ENCODE results near the gene MROH8. TPM values are rescaled to one million over a fixed set of nuclear protein-coding genes. Genes with fewer than 3 reads are reported as not detected.

MROH8 gene
- 1 to 10 TPM; 2.1 to 3.1 TPM for total RNA-seq

DNA sequence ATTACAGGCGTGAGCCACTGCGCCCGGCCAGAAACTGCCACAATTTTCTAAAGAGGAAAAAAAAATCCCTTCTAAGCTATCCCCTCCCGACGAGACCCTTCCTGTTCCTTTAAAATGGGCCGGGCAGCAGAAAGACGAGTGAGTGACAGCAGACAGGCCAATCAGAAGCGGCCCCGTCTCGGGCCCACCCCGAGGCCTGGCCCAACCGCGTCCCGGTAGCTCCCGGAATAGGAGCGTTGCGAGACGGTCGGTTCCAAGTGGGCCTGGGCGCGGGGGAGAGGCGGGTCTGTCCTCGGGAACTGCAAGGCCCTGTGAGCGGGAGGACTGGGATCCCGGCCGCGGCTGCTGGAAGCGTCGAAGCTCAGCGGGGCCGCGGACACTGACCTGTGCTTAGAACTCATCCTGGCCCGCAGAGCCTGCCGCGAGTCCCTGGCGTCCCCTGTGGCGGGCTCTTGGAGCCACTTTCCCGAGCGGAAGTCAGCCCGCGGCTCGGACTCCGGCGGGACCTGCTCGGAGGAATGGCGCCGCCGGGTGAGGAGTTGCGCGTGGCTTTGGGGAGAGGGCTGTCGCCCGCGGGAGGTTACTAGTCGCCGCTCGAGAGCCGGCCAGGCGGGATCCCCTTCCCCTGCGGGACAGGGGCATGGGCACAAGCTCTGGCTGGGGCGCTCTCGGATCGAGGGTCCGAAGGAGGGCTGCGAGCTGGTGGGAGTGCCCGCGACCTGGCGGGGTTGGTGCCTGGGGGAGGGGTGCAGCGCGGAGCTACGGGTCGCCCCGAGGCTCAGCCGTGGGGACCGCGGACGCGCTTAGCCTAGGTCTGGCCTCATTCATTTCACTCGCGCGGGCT lies at the start of gene MROH8, which contains the start of gene RPN2:
MROH8 (minus strand) TSS at position 710 of the 844 bp plus-strand sequence.
RPN2 (plus strand) TSS at position 492 of the 844 bp plus-strand sequence; CDS start at position 519, 27 bp downstream.
- POLR2A ChIA-PET = interaction anchor here (0.6 to 2.3 kb wide), 11 partner anchors 9 to 1256 kb away, joined by 3 to 30 read pairs (median 3); partner anchors contain the start of genes BLCAP, RBL1, SNHG17 and TGIF2
- ATAC-seq = peak; percentile 94

DNA sequence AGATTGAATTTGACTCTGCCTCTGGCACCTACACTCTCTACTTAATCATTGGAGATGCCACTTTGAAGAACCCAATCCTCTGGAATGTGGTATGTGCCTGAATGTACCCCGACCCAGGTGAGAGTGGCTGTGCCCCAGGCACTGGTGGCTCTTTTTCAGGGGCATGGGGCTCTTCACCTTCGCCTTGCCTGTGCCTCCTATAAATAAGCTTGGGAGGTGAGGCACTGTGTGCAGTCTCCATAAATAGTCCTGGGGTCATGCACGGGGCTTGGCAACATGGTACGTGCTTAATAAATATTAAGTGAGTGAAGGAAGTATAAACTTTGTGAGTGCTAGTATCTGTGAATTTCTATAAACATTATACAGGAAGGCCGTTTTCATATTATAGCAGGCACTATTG lies 49.3 kb upstream of the MROH8 start:
- Mint-ChIP-seq H3K4me1 (ENCODE audit: low read depth) (no peaks in the 10 kb centered on the region), H3K36me3 (ENCODE audit: low read depth) (peaks cover 55% of the 10 kb centered on the region), H3K27me3 (no peaks in the 10 kb centered on the region), H3K9me3 (no peaks in the 10 kb centered on the region), H3K27ac (no peak overlapping the region), H3K4me3 (no peak overlapping the region)
- POLR2A ChIA-PET = interaction anchor here (0.7 to 1.1 kb wide), 2 partner anchors 64 to 133 kb away, joined by 3 read pairs; partner anchors contain the start of gene RBL1
- DNase-seq (no peak), ATAC-seq (no peak)
- intact Hi-C loops (cut with micrococcal nuclease) = no loop called here
- CTCF ChIA-PET = interaction anchor here (0.6 to 1.5 kb wide), 3 partner anchors 33 to 229 kb away, joined by 3 to 6 read pairs (median 4); no protein-coding TSS in a partner anchor
- TF ChIP-seq, protein P1, sequence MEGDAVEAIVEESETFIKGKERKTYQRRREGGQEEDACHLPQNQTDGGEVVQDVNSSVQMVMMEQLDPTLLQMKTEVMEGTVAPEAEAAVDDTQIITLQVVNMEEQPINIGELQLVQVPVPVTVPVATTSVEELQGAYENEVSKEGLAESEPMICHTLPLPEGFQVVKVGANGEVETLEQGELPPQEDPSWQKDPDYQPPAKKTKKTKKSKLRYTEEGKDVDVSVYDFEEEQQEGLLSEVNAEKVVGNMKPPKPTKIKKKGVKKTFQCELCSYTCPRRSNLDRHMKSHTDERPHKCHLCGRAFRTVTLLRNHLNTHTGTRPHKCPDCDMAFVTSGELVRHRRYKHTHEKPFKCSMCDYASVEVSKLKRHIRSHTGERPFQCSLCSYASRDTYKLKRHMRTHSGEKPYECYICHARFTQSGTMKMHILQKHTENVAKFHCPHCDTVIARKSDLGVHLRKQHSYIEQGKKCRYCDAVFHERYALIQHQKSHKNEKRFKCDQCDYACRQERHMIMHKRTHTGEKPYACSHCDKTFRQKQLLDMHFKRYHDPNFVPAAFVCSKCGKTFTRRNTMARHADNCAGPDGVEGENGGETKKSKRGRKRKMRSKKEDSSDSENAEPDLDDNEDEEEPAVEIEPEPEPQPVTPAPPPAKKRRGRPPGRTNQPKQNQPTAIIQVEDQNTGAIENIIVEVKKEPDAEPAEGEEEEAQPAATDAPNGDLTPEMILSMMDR (IDR thresholded peaks at IDR 0.05) = no peak

More for the DNA sequence above, at the start of gene MROH8, which contains the start of gene RPN2:
- Mint-ChIP-seq H3K27me3 (no peaks in the 10 kb centered on the region), H3K4me1 (ENCODE audit: low read depth) (peaks cover 36% of the 10 kb centered on the region), H3K9me3 (no peaks in the 10 kb centered on the region), H3K36me3 (ENCODE audit: low read depth) (peaks cover 32% of the 10 kb centered on the region), H3K4me3 (peak within 1 kb of the TSS; percentile 91), H3K27ac (peak within 1 kb of the TSS; percentile 98)
- CTCF ChIA-PET = interaction anchor here (0.6 to 8.9 kb wide), 6 partner anchors 14 to 343 kb away, joined by 3 to 123 read pairs (median 4); no protein-coding TSS in a partner anchor
- TF ChIP-seq, protein P1 (IDR thresholded peaks at IDR 0.05) = no peak
- peak; percentile 98 for DNase-seq
- intact Hi-C loops (cut with micrococcal nuclease) = no loop called here

DNA sequence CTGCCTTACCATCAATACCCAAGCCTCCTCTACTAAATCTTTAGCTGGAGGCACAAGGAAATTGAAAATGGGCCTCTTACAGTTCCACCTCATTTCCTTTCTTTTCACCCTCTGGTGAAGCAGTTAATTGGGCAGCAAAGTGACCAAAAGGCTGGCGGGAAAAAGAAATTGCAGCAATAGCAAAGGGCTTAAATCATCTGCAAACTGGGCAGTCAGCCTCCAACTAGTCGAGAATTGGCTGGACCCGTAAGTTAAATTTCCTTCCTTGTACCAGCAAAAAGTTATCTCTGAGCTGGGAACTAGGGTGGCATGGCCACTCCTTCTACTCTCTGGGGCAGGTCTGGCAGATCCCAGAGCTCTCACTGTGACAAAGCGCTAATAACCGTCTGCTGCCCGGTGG lies 48.7 kb upstream of the MROH8 start:
- CTCF ChIA-PET = interaction anchor here (0.9 to 1.9 kb wide), 2 partner anchors 33 to 36 kb away, joined by 4 to 5 read pairs; no protein-coding TSS in a partner anchor
- POLR2A ChIA-PET = interaction anchor here (1.1 kb wide), 1 partner anchor 133 kb away, joined by 3 read pairs; the partner anchor contains the start of gene RBL1

DNA sequence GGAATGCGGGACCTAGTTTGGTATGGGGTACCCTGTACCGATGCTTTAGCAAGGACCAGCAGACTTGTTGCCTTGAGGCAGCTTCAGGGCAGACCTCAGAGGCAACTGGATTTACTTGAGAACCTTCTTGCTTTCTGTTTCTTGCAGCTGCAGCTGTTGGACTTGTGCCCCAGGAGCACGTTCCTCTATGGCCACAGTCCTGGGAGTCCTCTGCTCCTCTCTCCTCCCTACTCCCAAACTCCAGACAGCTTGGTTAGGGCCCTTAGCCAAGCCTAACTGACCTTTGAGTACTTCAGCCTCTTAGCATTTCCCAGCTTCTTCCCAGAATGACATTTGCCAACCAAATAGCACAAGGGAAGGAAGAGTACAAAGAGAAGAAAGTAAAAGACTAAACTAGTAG lies 47.5 kb upstream of the MROH8 start:
- no peak for DNase-seq
- H3K4me1 Mint-ChIP-seq (ENCODE audit: low read depth) = no peaks in the 10 kb centered on the region
- intact Hi-C loops (cut with micrococcal nuclease) = no loop called here
- peaks cover 54% of the 10 kb centered on the region for H3K36me3 Mint-ChIP-seq (ENCODE audit: low read depth)
- H3K27ac Mint-ChIP-seq = no peak overlapping the region
- POLR2A ChIA-PET = no interaction called here
- no peaks in the 10 kb centered on the region for H3K9me3 Mint-ChIP-seq
- CTCF ChIA-PET = interaction anchor here (1.9 kb wide), 1 partner anchor 35 kb away, joined by 5 read pairs; no protein-coding TSS in a partner anchor
- no peak overlapping the region for H3K4me3 Mint-ChIP-seq
- TF ChIP-seq, protein P1 (IDR thresholded peaks at IDR 0.05) = no peak
- H3K27me3 Mint-ChIP-seq = no peaks in the 10 kb centered on the region
- no peak for ATAC-seq

More for the DNA sequence above, 48.7 kb upstream of the MROH8 start:
- intact Hi-C loops (cut with micrococcal nuclease) = no loop called here
- DNase-seq = no peak
- Mint-ChIP-seq H3K27ac (no peak overlapping the region), H3K4me1 (ENCODE audit: low read depth) (no peaks in the 10 kb centered on the region), H3K36me3 (ENCODE audit: low read depth) (peaks cover 55% of the 10 kb centered on the region), H3K4me3 (no peak overlapping the region), H3K27me3 (no peaks in the 10 kb centered on the region), H3K9me3 (no peaks in the 10 kb centered on the region)
- TF ChIP-seq, protein P1 (IDR thresholded peaks at IDR 0.05) = no peak
- ATAC-seq = no peak
